SU-DHL-6 (cell line): ENCODE data around the gene ATRX.
"Not testable (repeated sequence)": the region's sequence is repeated elsewhere in the genome, so short reads cannot be mapped to it uniquely, and the experiment has no call there.

Experiments used
- CTCF ChIP-seq: fragments of 200-600 bp; sonication (generic); IDR thresholded peaks from one replicate; pipeline ENCODE4 v1.5.1; 2017; ENCODE audit warnings: antibody characterized with exemption, mild to moderate bottlenecking, low read length, moderate library complexity; ENCODE audit not compliant: insufficient read depth, poor library complexity, severe bottlenecking
- EZH2phosphoT487 ChIP-seq: fragments of 200-600 bp; sonication (generic), shearing (Covaris generic); conservative IDR thresholded peaks from 2 replicates; pipeline ENCODE4 v1.6.1; 2018; ENCODE audit warnings: mild to moderate bottlenecking, antibody characterized with exemption, low read length, moderate library complexity, mixed read lengths

- not testable (repeated sequence) for TF ChIP-seq CTCF, EZH2phosphoT487
Measured at GRCh38 chrX:77766212-77766611, 19.8 kb downstream of the ATRX start.
